ENCODE results near the gene PHF21A. TPM values are rescaled to one million over a fixed set of nuclear protein-coding genes. Genes with fewer than 3 reads are reported as not detected.

PHF21A gene
- total RNA-seq, 2 donors from 2014 or later = 47.2 to 53.9 TPM

DNA sequence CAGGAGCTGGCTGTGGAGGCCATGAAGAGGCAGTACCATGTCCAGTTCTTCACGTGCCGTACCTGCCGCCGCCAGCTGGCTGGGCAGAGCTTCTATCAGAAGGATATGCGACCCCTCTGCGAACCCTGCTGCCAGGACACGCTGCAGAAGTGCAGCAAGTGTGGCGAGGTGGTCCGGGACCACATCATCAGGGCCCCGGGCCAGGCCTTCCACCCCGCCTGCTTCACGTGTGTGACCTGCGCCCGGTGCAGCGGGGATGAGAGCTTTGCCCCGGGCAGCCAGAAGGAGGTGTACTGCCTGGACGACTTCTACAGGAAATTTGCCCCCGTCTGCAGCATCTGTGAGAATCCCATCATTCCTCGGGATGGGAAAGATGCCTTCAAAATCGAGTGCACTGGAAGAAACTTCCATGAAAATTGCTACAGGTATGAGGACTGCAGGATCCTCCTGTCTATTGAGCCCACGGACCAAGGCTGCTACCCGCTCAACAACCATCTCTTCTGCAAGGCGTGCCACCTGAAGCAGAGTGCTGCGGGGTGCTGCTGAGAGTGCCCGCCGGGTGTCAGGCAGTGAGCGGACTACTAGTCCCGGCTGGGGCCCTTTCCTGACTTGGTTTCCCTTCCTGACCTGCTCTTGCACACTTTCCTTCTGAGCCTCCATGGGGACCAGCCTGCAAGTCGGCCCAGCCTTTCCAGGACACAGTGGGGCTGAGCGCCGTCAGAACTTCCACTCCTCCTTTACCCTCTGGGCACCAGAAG lies 22.0 kb upstream of the PHF21A start:
- 90 to 93% methylated on average over 29 to 31 of the region's 31 CpGs for WGBS, 2 experiments (ENCODE audit: insufficient coverage in 1 of 2, insufficient read length in 1 of 2)
- Histone ChIP-seq H3K4me1 (ENCODE audit: control insufficient read depth, insufficient read depth, low read length) (no peaks in the 10 kb centered on the region), H3K27me3 (ENCODE audit: control insufficient read depth, insufficient read depth, low read length, poor library complexity, severe bottlenecking) (no peaks in the 10 kb centered on the region), H3K36me3 (ENCODE audit: control insufficient read depth, insufficient read depth, low read length) (no peaks in the 10 kb centered on the region), H3K4me3 (ENCODE audit: low read length) (no peak overlapping the region), H3K9me3 (ENCODE audit: control insufficient read depth, low read length) (no peaks in the 10 kb centered on the region), H3K27ac (ENCODE audit: low read depth, low read length) (no peak overlapping the region), H3K9ac (ENCODE audit: extremely low read depth, low read length, poor library complexity, severe bottlenecking) (no peak overlapping the region)
- Mint-ChIP-seq H3K4me1 (peaks cover 3% of the 10 kb centered on the region), H3K36me3 (ENCODE audit: low read depth) (no peaks in the 10 kb centered on the region), H3K9me3 (no peaks in the 10 kb centered on the region), H3K4me3 (no peak overlapping the region), H3K27me3 (ENCODE audit: insufficient read depth) (no peaks in the 10 kb centered on the region), H3K27ac (no peak overlapping the region)
- TF ChIP-seq, protein P1, sequence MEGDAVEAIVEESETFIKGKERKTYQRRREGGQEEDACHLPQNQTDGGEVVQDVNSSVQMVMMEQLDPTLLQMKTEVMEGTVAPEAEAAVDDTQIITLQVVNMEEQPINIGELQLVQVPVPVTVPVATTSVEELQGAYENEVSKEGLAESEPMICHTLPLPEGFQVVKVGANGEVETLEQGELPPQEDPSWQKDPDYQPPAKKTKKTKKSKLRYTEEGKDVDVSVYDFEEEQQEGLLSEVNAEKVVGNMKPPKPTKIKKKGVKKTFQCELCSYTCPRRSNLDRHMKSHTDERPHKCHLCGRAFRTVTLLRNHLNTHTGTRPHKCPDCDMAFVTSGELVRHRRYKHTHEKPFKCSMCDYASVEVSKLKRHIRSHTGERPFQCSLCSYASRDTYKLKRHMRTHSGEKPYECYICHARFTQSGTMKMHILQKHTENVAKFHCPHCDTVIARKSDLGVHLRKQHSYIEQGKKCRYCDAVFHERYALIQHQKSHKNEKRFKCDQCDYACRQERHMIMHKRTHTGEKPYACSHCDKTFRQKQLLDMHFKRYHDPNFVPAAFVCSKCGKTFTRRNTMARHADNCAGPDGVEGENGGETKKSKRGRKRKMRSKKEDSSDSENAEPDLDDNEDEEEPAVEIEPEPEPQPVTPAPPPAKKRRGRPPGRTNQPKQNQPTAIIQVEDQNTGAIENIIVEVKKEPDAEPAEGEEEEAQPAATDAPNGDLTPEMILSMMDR (conservative IDR thresholded peaks at IDR 0.05) = no peak
- DNase-seq = no peak

DNA sequence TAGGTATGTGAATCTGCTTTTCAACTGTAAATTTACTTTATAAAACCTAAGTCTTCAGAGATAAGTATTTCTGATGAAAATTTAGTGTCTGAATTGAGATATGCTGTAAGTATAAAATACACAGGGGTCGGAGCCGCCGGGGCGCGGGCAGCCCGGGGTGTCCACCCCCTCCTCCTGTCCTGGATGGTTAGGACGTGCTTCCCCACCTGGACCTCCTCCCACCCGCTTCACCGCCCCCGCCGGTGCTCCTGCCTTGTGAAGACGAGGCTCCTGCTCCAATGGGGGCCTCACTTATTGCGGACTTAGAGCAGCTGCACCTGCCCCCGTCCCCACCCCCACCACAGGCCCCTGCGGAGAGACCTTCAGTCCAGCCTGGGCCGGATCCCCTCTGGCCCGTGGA lies 21.3 kb upstream of the PHF21A start:
- no peak overlapping the region for H3K27ac Mint-ChIP-seq
- 82% methylated on average over 6 to 17 of the region's 17 CpGs for WGBS, 2 experiments (ENCODE audit: insufficient coverage in 1 of 2, insufficient read length in 1 of 2)

DNA sequence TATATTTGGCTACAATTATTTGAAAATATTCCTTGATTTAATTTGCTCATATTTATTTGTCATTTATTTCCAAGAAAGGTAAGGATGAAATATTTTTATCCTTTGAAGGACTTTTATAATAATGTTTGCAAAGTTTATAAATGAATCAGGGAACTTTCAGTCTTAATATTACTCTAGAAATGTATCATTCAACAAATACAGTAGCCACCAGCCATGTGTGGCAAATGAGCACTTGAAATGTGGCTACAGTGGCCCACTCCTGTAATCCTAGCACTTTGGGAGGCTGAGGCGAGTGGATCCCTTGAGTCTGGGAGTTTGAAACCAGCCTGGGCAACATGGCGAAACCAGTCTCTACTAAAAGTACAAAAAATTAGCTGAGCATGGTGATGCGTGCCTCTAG lies 20.3 kb upstream of the PHF21A start:
- H3K4me3 ChIP-seq (ENCODE audit: low read length) = no peak overlapping the region
- H3K27me3 Mint-ChIP-seq (ENCODE audit: insufficient read depth) = no peaks in the 10 kb centered on the region
- H3K36me3 ChIP-seq (ENCODE audit: control insufficient read depth, insufficient read depth, low read length) = no peaks in the 10 kb centered on the region
- no peak overlapping the region for H3K27ac ChIP-seq (ENCODE audit: low read depth, low read length)
- DNase-seq = no peak
- H3K9ac ChIP-seq (ENCODE audit: extremely low read depth, low read length, poor library complexity, severe bottlenecking) = no peak overlapping the region
- no peaks in the 10 kb centered on the region for H3K4me1 Mint-ChIP-seq
- 95 to 97% methylated on average over 3 of the region's 3 CpGs for WGBS, 2 experiments (ENCODE audit: insufficient coverage in 1 of 2, insufficient read length in 1 of 2)
- H3K4me3 Mint-ChIP-seq = no peak overlapping the region
- H3K36me3 Mint-ChIP-seq (ENCODE audit: low read depth) = no peaks in the 10 kb centered on the region
- no peaks in the 10 kb centered on the region for H3K9me3 ChIP-seq (ENCODE audit: control insufficient read depth, low read length)
- no peak overlapping the region for H3K27ac Mint-ChIP-seq
- no peaks in the 10 kb centered on the region for H3K4me1 ChIP-seq (ENCODE audit: control insufficient read depth, insufficient read depth, low read length)
- no peaks in the 10 kb centered on the region for H3K9me3 Mint-ChIP-seq
- H3K27me3 ChIP-seq (ENCODE audit: control insufficient read depth, insufficient read depth, low read length, poor library complexity, severe bottlenecking) = no peaks in the 10 kb centered on the region
- TF ChIP-seq, protein P1 (conservative IDR thresholded peaks at IDR 0.05) = no peak

More for the DNA sequence above, 21.3 kb upstream of the PHF21A start:
- Mint-ChIP-seq H3K27me3 (ENCODE audit: insufficient read depth) (no peaks in the 10 kb centered on the region), H3K36me3 (ENCODE audit: low read depth) (no peaks in the 10 kb centered on the region), H3K4me1 (peaks cover 3% of the 10 kb centered on the region), H3K9me3 (no peaks in the 10 kb centered on the region), H3K4me3 (no peak overlapping the region)
- H3K4me1 ChIP-seq (ENCODE audit: control insufficient read depth, insufficient read depth, low read length) = no peaks in the 10 kb centered on the region
- no peak overlapping the region for H3K4me3 ChIP-seq (ENCODE audit: low read length)
- DNase-seq = no peak
- H3K27ac ChIP-seq (ENCODE audit: low read depth, low read length) = no peak overlapping the region
- no peaks in the 10 kb centered on the region for H3K27me3 ChIP-seq (ENCODE audit: control insufficient read depth, insufficient read depth, low read length, poor library complexity, severe bottlenecking)
- no peaks in the 10 kb centered on the region for H3K9me3 ChIP-seq (ENCODE audit: control insufficient read depth, low read length)
- H3K9ac ChIP-seq (ENCODE audit: extremely low read depth, low read length, poor library complexity, severe bottlenecking) = no peak overlapping the region
- H3K36me3 ChIP-seq (ENCODE audit: control insufficient read depth, insufficient read depth, low read length) = no peaks in the 10 kb centered on the region
- TF ChIP-seq, protein P1 (conservative IDR thresholded peaks at IDR 0.05) = no peak
